GM12891 (cell line): ENCODE measurements around the gene ROR1.

Experiments
- DNase-seq: peaks from one replicate; pipeline ENCODE4 v3.0.0; 2011; ENCODE audit warnings: low spot score; ENCODE audit not compliant: insufficient read length
- FAIRE-seq: peaks from 2 replicates; lab custom pipeline; 2011; peaks lifted over from hg19 to GRCh38; lab: Jason Lieb, UNC
- PAX5 ChIP-seq: IDR thresholded peaks from 2 replicates; pipeline ENCODE4 v1.6.1; 2011; ENCODE audit warnings: low read length, moderate library complexity, mild to moderate bottlenecking; ENCODE audit not compliant: insufficient read depth, severe bottlenecking
- POLR2A ChIP-seq: IDR thresholded peaks from 2 replicates; pipeline ENCODE4 v1.6.1; 2011; ENCODE audit warnings: low read depth, low read length, control low read depth
- POLR2AphosphoS5 ChIP-seq: IDR thresholded peaks from 2 replicates; pipeline ENCODE4 v1.6.1; 2011; ENCODE audit warnings: low read depth, low read length, control low read depth
- POU2F2 ChIP-seq: IDR thresholded peaks from 2 replicates; pipeline ENCODE4 v1.6.1; 2011; ENCODE audit warnings: low read depth, mild to moderate bottlenecking, control low read depth, low read length, moderate library complexity
- SPI1 ChIP-seq: IDR thresholded peaks from 2 replicates; pipeline ENCODE4 v1.6.1; 2011; ENCODE audit warnings: low read depth, low read length, control low read depth
- TAF1 ChIP-seq: IDR thresholded peaks from 2 replicates; pipeline ENCODE4 v1.6.1; 2011; ENCODE audit warnings: low read depth, low read length, control low read depth

The ROR1 gene

DNA sequence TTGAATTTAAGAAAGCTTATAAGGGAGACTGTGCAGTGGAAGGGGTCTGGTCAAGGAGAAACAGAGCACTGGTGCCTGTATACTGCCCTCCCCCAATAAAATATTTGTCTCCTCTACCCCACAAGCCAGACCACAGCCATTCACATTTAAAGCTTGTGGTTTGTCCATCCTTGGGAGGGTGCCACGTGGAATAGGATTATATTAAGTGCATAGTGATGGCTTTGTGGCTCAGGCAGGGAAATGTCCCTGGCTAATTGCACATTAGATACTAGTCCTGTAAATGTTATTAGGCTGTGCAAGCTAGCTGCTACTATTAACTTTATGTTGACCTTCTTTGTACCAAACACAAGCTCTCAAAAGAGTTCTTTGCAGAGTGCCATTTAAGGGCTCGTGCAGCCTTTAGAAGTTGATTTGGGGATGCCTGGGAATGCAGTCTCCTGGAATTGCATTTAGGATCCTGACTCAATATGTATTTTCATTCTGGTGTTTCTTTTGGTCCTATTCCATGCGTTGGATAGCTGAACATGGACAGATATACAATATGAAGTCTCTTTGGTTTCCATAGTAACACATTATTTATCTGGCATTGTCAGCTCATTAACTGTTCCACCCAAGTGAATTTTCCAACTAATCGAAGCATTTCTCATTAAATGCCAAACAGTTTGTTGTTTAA lies 210.6 kb downstream of the ROR1 start:
- FAIRE-seq = no peak
- no peak for DNase-seq
- TF ChIP-seq SPI1 (no peak), POLR2AphosphoS5 (no peak), POU2F2 (no peak), POLR2A (no peak)

- no peak for DNase-seq
Measured at GRCh38 chr1:63984930-63985290, 211.1 kb downstream of the ROR1 start.

GRCh38 chr1:63987014-63987627 lies 213.3 kb downstream of the ROR1 start:
- no peak for FAIRE-seq
- TF ChIP-seq PAX5 (no peak), SPI1 (no peak), POLR2AphosphoS5 (no peak), TAF1 (no peak), POLR2A (no peak), POU2F2 (no peak)
- no peak for DNase-seq

More at GRCh38 chr1:63984930-63985290, 211.1 kb downstream of the ROR1 start:
- TF ChIP-seq POLR2AphosphoS5 = no peak
- no peak for TF ChIP-seq POLR2A
- no peak for FAIRE-seq

GRCh38 chr1:63987628-63988024 lies 213.8 kb downstream of the ROR1 start:
- TF ChIP-seq POLR2AphosphoS5 (no peak), SPI1 (no peak), TAF1 (no peak), POU2F2 (no peak), POLR2A (no peak), PAX5 (no peak)
- FAIRE-seq (no peak), DNase-seq (no peak)

GRCh38 chr1:63988941-63989340 lies 215.1 kb downstream of the ROR1 start:
- DNase-seq (no peak), FAIRE-seq (no peak)
- TF ChIP-seq POU2F2 (no peak), POLR2AphosphoS5 (no peak), POLR2A (no peak), TAF1 (no peak), SPI1 (no peak), PAX5 (no peak)

- DNase-seq (no peak), FAIRE-seq (no peak)
- no peak for TF ChIP-seq PAX5
Measured at GRCh38 chr1:63991685-63992084, 217.9 kb downstream of the ROR1 start.

- FAIRE-seq = no peak
- TF ChIP-seq POLR2AphosphoS5 (no peak), POLR2A (no peak), PAX5 (no peak), TAF1 (no peak), SPI1 (no peak), POU2F2 (no peak)
Measured at GRCh38 chr1:64000021-64000420, 226.2 kb downstream of the ROR1 start.

DNA sequence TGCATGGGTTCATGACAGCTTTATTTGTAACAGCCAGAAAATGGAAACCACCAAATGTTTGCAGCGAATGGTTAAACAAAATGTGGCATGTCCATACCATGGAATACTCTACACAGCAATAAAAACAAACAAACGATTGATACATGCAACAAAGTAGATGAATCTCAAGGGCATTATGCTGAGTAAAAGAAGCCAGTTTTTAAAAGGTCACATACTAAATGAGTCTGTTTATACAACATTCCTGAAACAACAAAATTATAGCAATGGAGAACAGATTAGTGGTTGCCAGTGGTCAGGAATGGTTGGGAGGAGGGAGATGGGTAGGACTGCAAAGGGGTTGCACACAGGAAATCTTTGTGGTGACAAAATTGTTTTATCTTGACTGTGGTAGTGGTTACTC lies 227.2 kb downstream of the ROR1 start:
- FAIRE-seq = no peak
- DNase-seq = no peak
- TF ChIP-seq POU2F2 (no peak), PAX5 (no peak), POLR2A (no peak), TAF1 (no peak), SPI1 (no peak), POLR2AphosphoS5 (no peak)

More at GRCh38 chr1:64000021-64000420, 226.2 kb downstream of the ROR1 start:
- no peak for DNase-seq

DNA sequence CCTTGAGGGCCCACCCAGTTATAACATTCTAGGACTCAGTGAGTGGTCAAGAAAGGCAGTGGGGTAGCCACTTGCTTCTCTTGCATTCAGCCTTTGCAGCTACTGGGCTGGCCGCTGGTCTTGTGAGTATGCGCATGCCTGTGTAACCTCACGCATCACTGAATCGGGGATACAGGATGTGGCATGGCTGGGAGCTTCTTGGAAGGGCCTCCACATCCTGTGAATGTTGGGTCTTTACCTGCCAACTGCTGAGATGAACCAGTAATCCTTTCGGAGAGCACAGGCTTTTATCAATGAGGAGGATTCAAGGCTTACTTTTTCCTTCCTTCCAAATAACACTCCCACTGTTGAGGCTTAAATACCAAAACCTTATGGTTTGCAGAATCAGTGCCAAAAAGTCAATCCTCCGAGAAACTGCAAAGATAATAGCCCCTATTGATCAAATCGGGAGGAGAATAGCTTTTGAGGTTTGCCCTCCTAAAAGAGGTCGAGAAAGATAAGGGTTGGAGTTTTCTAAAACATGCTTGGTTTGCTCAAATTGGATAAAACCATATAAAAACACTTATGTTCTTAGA lies 230.7 kb downstream of the ROR1 start:
- TF ChIP-seq POU2F2 (no peak), PAX5 (no peak), SPI1 (no peak), POLR2AphosphoS5 (no peak), TAF1 (no peak), POLR2A (no peak)
- FAIRE-seq = no peak
- DNase-seq = no peak

- DNase-seq (no peak), FAIRE-seq (no peak)
- TF ChIP-seq TAF1 (no peak), POU2F2 (no peak), POLR2A (no peak), SPI1 (no peak), POLR2AphosphoS5 (no peak), PAX5 (no peak)
Measured at GRCh38 chr1:64005801-64006200, 232.0 kb downstream of the ROR1 start.
